Measurements from ENCODE around the gene SYDE1. TPM values are rescaled to one million over a fixed set of nuclear protein-coding genes. Genes with fewer than 3 reads are reported as not detected.

SYDE1 gene
- total RNA-seq, 2 experiments from 2014 or later = 1.1 to 1.8 TPM

DNA sequence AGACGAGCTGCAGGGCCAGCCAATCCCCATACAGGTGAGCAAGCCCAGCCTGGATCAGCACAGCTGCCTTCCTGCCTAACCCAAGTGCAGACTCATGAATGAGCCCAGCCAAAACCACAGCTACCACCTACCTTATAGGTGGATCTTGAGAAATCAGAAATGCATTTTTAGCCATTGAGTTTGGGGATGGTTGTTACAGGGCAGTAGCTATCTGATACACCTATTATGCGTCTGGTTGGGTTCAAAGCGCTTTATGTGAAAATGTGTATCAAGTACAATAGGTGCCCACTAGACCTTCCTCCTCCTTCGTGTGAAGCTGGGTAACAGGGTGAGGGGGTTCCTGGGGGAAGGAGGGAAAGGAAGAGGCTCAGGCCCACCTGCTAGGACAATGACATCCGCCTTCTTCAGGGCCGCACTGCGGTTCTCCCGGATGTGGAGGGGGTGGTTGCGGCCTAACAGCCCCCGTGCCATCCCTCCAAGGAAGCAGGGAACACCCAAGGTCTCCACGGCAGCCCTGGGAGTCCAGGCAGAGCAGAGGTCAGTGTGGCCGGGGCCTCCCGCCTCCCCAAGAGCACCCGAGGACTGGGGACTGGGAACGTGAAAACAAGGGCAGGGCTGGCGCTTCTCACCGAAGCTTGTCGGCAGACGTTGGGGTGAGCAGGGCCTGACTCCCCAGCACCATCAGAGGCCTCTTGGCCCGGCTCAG lies 11.7 kb downstream of the SYDE1 start:
- H3K9me3 Mint-ChIP-seq = no peaks in the 10 kb centered on the region
- H3K4me3 Mint-ChIP-seq = no peak overlapping the region
- no peaks in the 10 kb centered on the region for H3K27me3 Mint-ChIP-seq
- peaks cover 3% of the 10 kb centered on the region for H3K4me1 Mint-ChIP-seq (ENCODE audit: low read depth)
- no peak for DNase-seq
- CTCF ChIA-PET = no interaction called here
- POLR2A ChIA-PET = interaction anchor here (1.9 kb wide), 1 partner anchor 10 kb away, joined by 6 read pairs; no protein-coding TSS in a partner anchor
- no peak overlapping the region for H3K27ac Mint-ChIP-seq
- ATAC-seq = no peak
- intact Hi-C loops (cut with micrococcal nuclease) = no loop called here
- TF ChIP-seq, protein P1, sequence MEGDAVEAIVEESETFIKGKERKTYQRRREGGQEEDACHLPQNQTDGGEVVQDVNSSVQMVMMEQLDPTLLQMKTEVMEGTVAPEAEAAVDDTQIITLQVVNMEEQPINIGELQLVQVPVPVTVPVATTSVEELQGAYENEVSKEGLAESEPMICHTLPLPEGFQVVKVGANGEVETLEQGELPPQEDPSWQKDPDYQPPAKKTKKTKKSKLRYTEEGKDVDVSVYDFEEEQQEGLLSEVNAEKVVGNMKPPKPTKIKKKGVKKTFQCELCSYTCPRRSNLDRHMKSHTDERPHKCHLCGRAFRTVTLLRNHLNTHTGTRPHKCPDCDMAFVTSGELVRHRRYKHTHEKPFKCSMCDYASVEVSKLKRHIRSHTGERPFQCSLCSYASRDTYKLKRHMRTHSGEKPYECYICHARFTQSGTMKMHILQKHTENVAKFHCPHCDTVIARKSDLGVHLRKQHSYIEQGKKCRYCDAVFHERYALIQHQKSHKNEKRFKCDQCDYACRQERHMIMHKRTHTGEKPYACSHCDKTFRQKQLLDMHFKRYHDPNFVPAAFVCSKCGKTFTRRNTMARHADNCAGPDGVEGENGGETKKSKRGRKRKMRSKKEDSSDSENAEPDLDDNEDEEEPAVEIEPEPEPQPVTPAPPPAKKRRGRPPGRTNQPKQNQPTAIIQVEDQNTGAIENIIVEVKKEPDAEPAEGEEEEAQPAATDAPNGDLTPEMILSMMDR (IDR thresholded peaks at IDR 0.05) = no peak
- peaks cover 49% of the 10 kb centered on the region for H3K36me3 Mint-ChIP-seq (ENCODE audit: low read depth)

DNA sequence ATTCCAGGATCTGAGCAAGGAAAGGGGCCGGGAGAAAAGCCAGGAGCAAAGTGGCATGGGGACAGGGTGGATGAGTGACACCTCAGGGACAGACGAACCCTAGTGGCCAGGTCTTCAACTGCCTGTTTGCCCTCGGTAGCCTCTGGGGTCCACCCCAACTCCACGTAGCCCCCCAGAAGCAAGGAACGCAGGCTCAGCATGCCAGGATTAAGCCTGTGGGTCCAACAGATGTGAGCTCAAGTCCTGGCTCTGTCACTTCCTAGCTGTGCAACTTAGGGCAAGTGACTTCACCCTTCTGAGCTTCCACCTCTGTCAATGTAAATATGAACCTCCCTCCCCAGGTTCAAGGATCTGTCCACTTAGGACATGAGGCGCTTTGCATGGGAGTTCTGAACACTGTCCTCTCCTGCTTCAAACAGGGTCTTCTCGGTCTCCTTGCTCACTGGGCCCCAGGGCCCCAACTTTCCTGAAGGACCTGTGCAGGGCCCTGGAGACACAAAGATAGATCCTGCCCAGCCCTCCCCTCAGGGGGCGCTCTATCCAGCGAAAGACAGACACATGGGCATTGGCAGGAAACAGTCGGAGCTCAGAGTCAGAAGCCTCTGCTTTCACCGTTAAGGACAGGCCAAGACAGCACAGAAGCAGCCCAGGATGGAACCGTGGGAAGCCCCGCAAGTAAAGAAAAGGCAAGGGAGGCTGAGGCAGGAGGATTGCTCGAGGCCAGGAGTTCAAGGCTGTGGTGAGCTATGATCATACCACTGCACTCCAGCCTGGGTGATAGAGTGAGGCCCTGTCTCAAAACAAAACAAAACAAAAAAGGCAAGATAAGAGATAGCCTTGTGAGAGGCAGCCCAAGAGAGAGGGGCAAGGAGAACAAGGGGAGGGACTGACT lies 13.2 kb downstream of the SYDE1 start:
- POLR2A ChIA-PET = no interaction called here
- TF ChIP-seq, protein P1 (IDR thresholded peaks at IDR 0.05) = no peak
- Mint-ChIP-seq H3K4me3 (no peak overlapping the region), H3K9me3 (no peaks in the 10 kb centered on the region), H3K36me3 (ENCODE audit: low read depth) (peaks cover 42% of the 10 kb centered on the region), H3K27me3 (no peaks in the 10 kb centered on the region), H3K4me1 (ENCODE audit: low read depth) (peaks cover 8% of the 10 kb centered on the region), H3K27ac (no peak overlapping the region)
- intact Hi-C loops (cut with micrococcal nuclease) = no loop called here
- CTCF ChIA-PET = interaction anchor here (1.0 to 1.9 kb wide), 2 partner anchors 10 to 16 kb away, joined by 3 to 8 read pairs; no protein-coding TSS in a partner anchor
- ATAC-seq = no peak
- DNase-seq = no peak

DNA sequence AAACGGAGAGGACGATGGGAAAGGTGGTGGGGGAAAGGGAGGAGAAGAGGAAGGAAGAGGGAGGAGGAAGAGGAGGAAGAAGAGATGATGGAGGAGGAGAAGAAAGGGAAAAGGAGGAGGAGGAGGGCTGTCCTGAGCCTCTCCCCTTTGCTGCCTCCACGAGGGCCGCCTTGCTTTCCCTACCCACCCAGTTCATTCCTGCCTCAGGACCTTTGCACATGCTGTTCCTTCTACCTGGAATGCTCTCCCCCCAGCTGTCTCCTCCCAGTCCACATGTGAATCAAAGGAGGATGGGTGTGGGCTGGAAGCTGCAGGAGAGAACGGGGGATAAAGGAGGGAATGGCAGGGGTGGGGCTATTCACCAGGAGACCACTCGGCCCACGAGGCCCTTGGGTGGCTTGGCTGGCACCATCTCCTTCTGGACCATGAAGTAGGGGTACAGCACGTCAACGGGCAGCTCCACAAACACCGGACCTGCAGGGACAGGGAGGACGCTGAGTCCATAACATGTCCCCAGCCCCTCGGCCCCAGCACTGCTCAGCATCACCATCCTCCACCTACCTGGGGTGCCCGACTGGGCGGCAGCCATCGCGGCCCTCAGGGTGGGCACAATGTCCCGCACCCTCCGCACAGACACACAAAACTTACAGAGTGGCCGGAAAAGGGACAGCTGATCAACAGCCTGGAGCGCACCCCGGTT lies 15.3 kb downstream of the SYDE1 start:
- POLR2A ChIA-PET = interaction anchor here (5.9 kb wide), 1 partner anchor 9 kb away, joined by 48 read pairs; no protein-coding TSS in a partner anchor
- H3K36me3 Mint-ChIP-seq (ENCODE audit: low read depth) = peaks cover 42% of the 10 kb centered on the region

DNA sequence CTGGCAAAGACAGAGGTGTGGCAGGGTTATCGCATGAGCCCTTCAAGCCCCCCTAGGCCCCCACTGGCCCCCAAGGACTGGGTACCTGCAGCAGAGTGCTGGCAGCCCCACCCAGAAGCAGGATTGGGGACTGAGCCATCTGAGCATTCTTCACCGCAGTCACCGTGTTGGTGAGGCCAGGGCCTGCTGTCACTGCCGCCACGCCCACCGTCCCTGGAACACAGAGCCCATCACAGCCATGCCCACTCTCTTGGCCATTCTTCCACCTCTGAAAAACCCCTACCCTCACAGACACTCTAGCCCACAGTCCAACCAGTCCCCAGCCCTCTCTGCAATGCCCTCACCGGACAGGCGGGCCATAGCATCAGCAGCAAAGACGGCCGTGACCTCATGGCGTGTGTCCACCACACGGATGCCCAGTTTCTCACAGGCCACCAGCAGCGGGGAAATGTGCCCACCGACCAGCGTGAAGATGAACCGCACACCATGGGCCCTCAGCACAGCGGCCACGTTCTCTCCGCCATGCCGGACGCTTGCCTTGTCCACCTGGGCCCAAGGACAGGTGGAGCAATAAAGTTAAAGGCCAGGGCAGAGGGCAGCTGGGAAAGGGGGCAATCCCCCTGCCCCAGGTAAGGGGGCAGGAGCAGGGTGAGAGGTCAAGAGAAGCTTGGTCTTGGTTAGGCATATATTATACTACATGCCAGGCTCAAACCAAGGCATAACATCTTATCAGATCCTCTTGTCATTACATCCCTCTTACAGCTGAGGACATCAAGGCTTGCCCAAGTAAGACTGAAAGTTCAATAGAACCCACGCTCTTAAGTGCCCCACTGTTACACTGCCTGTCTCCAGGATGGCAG lies 16.1 kb downstream of the SYDE1 start:
- ATAC-seq (no peak), DNase-seq (no peak)
- no peaks in the 10 kb centered on the region for H3K27me3 Mint-ChIP-seq
- intact Hi-C loops (cut with micrococcal nuclease) = no loop called here
- peak overlapping the region; percentile 94 for H3K4me3 Mint-ChIP-seq
- POLR2A ChIA-PET = interaction anchor here (0.5 to 5.9 kb wide), 3 partner anchors 10 to 695 kb away, joined by 3 to 48 read pairs (median 5); no protein-coding TSS in a partner anchor
- peaks cover 40% of the 10 kb centered on the region for H3K36me3 Mint-ChIP-seq (ENCODE audit: low read depth)
- H3K27ac Mint-ChIP-seq = peak overlapping the region; percentile 49
- peaks cover 8% of the 10 kb centered on the region for H3K4me1 Mint-ChIP-seq (ENCODE audit: low read depth)
- CTCF ChIA-PET = interaction anchor here (4.0 kb wide), 1 partner anchor 22 kb away, joined by 25 read pairs; no protein-coding TSS in a partner anchor
- H3K9me3 Mint-ChIP-seq = no peaks in the 10 kb centered on the region
- TF ChIP-seq, protein P1 (IDR thresholded peaks at IDR 0.05) = no peak

More for the DNA sequence above, 15.3 kb downstream of the SYDE1 start:
- peaks cover 8% of the 10 kb centered on the region for H3K4me1 Mint-ChIP-seq (ENCODE audit: low read depth)
- no peaks in the 10 kb centered on the region for H3K9me3 Mint-ChIP-seq
- DNase-seq (no peak), ATAC-seq (no peak)
- CTCF ChIA-PET = no interaction called here
- no peaks in the 10 kb centered on the region for H3K27me3 Mint-ChIP-seq
- H3K4me3 Mint-ChIP-seq = no peak overlapping the region
- H3K27ac Mint-ChIP-seq = no peak overlapping the region
- intact Hi-C loops (cut with micrococcal nuclease) = no loop called here
- TF ChIP-seq, protein P1 (IDR thresholded peaks at IDR 0.05) = no peak

Measured in activated CD8-positive, alpha-beta T cell treated with anti-CD3 and anti-CD28 coated beads for 36 hours (primary cell).